BJ (cell line): ENCODE data around the gene CYP11A1. TPM values are rescaled to one million over a fixed set of nuclear protein-coding genes. Genes with fewer than 3 reads are reported as not detected.
"Not testable (repeated sequence)": the region's sequence is repeated elsewhere in the genome, so short reads cannot be mapped to it uniquely, and the experiment has no call there.

Source experiments
- CTCF ChIA-PET: fragments of 350-600 bp; formaldehyde crosslinking; extraction: SDS; loops from one replicate; lab custom pipeline; 2021; ENCODE audit warnings: antibody characterized with exemption, inconsistent platforms; lab: Yijun Ruan, JAX
- POLR2A ChIA-PET: fragments of 300-600 bp; sonication (Branson Sonifier 250); formaldehyde crosslinking; extraction: SDS; loops from one replicate; lab custom pipeline; 2021; ENCODE audit warnings: antibody characterized with exemption; lab: Charles Lee
- DNase-seq: peaks from one replicate; pipeline ENCODE4 v3.0.0-alpha.2; 2011; ENCODE audit warnings: low read depth
- H3K27me3 ChIP-seq: 2 replicates; pipeline ENCODE4 v1.6.0; 2011; ENCODE audit warnings: low read length; ENCODE audit not compliant: control insufficient read depth, insufficient read depth
- H3K36me3 ChIP-seq: 2 replicates; pipeline ENCODE4 v1.5.1; 2011; ENCODE audit warnings: low read length; ENCODE audit not compliant: control insufficient read depth, insufficient read depth
- H3K4me3 ChIP-seq: 2 replicates; pipeline ENCODE4 v1.5.1; 2011; ENCODE audit warnings: low read depth, mild to moderate bottlenecking, control low read depth, low read length
- polyA plus RNA-seq: library from polyadenylated mRNA; depleted of rRNA; stranded (reverse); fragments of >200 nt; gene quantifications from 2 replicates; pipeline ENCODE4 v1.2.3, GENCODE V29; 2011
- TF ChIP-seq, protein P1 (sequence below): IDR thresholded peaks from 2 replicates; pipeline ENCODE4 v1.5.1; 2011; ENCODE audit warnings: low read depth, mild to moderate bottlenecking, control low read depth, inconsistent platforms, low read length, moderate library complexity; ENCODE audit not compliant: insufficient read depth

Gene CYP11A1
- polyA plus RNA-seq, 1 experiment, result 0.70 TPM

DNA sequence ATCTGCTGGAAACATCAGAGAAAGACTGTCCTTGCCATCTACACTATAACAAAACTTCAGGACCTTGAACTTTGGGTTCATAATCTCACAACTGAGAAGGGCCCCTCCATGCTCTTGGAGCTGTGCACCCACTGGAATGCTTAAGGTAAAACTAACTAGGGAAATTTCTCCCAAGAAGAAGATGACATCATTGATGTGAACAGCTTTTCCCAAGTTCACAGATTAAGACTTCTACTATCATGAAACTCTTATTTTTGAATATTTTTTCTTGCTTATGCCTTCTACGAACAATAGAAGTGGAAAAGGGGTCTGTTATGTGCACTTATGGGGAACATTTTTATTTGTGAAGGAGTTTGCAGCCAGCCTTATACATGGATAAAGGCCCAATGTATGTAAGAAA lies 5.0 kb downstream of the CYP11A1 start:
- no peaks in the 10 kb centered on the region; the same call in 1 of the 2 replicates for H3K27me3 ChIP-seq
- CTCF ChIA-PET, result interaction anchor here (0.6 to 1.4 kb wide), 6 partner anchors 10 to 407 kb away, joined by 3 to 7 read pairs (median 4); no protein-coding TSS in a partner anchor
- no peak for DNase-seq
- TF ChIP-seq, protein P1, sequence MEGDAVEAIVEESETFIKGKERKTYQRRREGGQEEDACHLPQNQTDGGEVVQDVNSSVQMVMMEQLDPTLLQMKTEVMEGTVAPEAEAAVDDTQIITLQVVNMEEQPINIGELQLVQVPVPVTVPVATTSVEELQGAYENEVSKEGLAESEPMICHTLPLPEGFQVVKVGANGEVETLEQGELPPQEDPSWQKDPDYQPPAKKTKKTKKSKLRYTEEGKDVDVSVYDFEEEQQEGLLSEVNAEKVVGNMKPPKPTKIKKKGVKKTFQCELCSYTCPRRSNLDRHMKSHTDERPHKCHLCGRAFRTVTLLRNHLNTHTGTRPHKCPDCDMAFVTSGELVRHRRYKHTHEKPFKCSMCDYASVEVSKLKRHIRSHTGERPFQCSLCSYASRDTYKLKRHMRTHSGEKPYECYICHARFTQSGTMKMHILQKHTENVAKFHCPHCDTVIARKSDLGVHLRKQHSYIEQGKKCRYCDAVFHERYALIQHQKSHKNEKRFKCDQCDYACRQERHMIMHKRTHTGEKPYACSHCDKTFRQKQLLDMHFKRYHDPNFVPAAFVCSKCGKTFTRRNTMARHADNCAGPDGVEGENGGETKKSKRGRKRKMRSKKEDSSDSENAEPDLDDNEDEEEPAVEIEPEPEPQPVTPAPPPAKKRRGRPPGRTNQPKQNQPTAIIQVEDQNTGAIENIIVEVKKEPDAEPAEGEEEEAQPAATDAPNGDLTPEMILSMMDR, result no peak
- H3K4me3 ChIP-seq, result no peak overlapping the region
- no peaks in the 10 kb centered on the region for H3K36me3 ChIP-seq
- POLR2A ChIA-PET, result no interaction called here

DNA sequence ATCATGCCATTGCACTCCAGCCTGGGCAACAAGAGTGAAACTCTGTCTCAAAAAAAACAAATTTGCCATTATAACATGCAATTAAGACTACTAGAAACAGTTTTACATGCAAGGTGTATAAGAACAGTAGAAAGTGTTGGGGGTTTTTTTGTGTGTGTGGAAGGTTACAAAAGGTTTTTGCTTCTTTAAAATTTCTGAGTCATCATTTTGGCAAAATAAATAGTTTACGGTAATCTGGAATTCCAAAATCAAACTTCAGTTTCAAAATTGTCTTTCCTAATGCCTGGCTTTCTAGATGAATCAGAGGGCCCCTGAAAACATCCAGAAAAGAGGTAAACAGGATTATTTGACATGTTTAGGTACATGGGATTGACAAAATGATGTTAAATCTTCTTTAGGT lies 6.6 kb downstream of the CYP11A1 start:
- CTCF ChIA-PET, result interaction anchor here (0.8 kb wide), 1 partner anchor 14 kb away, joined by 3 read pairs; no protein-coding TSS in a partner anchor
- DNase-seq, POLR2A ChIA-PET, H3K4me3 ChIP-seq, H3K27me3 ChIP-seq, H3K36me3 ChIP-seq: not testable (repeated sequence)

DNA sequence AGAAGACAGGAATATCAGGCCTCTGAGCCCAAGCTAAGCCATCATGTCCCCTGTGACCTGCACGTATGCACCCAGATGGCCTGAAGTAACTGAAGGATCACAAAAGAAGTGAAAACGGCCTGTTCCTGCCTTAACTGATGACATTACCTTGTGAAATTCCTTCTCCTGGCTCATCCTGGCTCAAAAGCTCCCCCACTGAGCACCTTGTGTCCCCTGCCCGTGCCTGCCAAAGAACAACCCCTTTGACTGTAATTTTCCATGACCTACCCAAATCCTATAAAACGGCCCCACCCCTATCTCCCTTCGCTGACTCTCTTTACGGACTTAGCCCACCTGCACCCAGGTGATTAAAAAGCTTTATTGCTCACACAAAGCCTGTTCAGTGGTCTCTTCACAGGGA lies 8.1 kb downstream of the CYP11A1 start:
- CTCF ChIA-PET, result interaction anchor here (0.9 kb wide), 1 partner anchor 14 kb away, joined by 4 read pairs; no protein-coding TSS in a partner anchor
- H3K36me3 ChIP-seq, DNase-seq, H3K27me3 ChIP-seq, POLR2A ChIA-PET, H3K4me3 ChIP-seq: not testable (repeated sequence)

DNA sequence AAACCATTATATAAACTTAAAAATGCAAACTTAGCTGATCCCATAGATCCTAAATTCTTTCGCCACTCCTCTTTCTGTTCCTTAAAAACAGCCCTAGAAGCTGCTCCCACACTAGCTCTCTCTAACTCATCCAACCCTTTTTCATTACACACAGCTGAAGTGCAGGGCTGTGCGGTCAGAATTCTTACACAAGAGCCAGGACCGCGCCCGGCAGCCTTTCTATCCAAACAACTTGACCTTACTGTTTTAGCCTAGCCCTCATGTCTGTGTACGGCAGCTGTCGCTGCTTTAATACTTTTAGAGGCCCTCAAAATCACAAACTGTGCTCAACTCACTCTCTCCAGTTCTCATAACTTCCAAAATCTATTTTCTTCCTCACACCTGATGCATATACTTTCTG lies 9.9 kb downstream of the CYP11A1 start:
- CTCF ChIA-PET, POLR2A ChIA-PET, H3K36me3 ChIP-seq, H3K4me3 ChIP-seq, H3K27me3 ChIP-seq, DNase-seq: not testable (repeated sequence)

DNA sequence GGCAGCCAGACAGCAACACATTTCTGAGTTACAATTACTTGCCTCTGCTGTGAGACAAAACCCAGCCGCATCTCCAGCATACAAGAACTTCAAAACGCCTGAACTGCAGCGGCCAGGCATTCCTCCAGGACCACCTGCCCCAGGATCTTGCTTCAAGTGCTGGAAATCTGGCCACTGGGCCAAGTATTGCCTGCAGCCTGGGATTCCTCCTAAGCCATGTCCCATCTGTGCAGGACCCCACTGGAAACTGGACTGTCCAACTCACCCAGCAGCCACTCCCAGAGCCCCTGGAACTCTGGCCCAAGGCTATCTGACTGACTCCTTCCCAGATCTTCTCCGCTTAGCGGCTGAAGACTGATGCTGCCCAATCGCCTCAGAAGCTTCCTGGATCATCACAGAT lies 11.4 kb downstream of the CYP11A1 start:
- DNase-seq, H3K4me3 ChIP-seq: not testable (repeated sequence)
- CTCF ChIA-PET, result interaction anchor here (0.6 kb wide), 1 partner anchor 419 kb away, joined by 3 read pairs; no protein-coding TSS in a partner anchor

DNA sequence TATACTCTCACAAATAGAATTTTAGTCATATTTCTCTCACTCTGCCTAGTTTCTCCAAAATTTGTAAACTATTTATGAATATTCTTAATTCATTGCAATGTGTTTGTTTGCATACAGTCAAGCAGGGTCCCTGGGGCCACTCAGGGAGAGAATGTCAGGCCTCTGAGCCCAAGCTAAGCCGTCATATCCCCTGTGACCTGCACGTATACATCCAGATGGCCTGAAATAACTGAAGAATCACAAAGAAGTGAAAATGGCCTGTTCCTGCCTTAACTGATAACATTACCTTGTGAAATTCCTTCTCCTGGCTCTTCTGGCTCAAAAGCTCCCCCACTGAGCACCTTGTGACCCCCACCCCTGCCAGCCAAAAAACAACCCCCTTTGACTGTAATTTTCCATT lies 13.5 kb downstream of the CYP11A1 start:
- DNase-seq, H3K36me3 ChIP-seq, H3K4me3 ChIP-seq, POLR2A ChIA-PET, H3K27me3 ChIP-seq, CTCF ChIA-PET: not testable (repeated sequence)

More for the DNA sequence above, 11.4 kb downstream of the CYP11A1 start:
- POLR2A ChIA-PET, H3K27me3 ChIP-seq, H3K36me3 ChIP-seq: not testable (repeated sequence)

DNA sequence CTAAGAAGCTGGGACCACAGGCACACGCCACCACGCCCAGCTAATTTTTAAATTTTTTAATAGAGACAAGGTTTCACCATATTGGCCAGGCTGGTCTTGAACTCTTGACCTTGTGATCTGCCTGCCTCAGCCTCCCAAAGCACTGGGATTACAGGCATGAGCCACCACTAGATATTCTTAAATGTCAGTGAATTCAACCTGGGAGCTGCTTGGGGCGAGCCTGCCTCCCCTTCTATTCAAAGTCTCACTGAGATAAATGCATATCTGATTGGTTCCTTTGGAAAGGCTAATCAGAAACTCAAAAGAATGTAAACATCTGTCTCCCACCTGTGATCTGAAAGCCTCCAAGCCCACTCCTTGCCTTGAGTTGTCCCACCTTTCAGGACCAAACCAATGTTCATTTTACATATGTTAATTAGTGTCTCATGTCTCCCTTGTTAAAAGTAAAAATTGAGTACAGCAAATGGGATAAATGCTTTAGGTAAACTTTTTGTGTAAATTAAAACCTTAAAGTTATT lies 15.0 kb downstream of the CYP11A1 start:
- POLR2A ChIA-PET, result no interaction called here

More for the DNA sequence above, 15.0 kb downstream of the CYP11A1 start:
- TF ChIP-seq, protein P1, result no peak
- CTCF ChIA-PET, result no interaction called here
- peaks cover 5% of the 10 kb centered on the region for H3K27me3 ChIP-seq
- no peak overlapping the region for H3K4me3 ChIP-seq
- DNase-seq, result no peak
- H3K36me3 ChIP-seq, result no peaks in the 10 kb centered on the region
